B cell (primary cell): Measurements from ENCODE around the gene SPPL2B. TPM values are rescaled to one million over a fixed set of nuclear protein-coding genes. Genes with fewer than 3 reads are reported as not detected.

Experiments
- ATAC-seq: fragments of 200-7000 bp; cut with Tn5 transposase; one replicate; pipeline ENCODE4 v1.10.0; 2021; ENCODE audit warnings: low read depth, mild to moderate bottlenecking, moderate number of reproducible peaks, moderate library complexity
- CTCF ChIA-PET: fragments of 350-600 bp; sonication (Branson Sonifier 250); formaldehyde crosslinking; loops from one replicate; lab custom pipeline; 2021; ENCODE audit warnings: antibody characterized with exemption, inconsistent platforms; lab: Charles Lee
- POLR2A ChIA-PET: fragments of 350-600 bp; sonication (Branson Sonifier 250); formaldehyde crosslinking; loops from one replicate; lab custom pipeline; 2021; ENCODE audit warnings: antibody characterized with exemption; lab: Charles Lee
- DNase-seq: peaks from one replicate; pipeline ENCODE4 v3.0.0; 2013
- H2AFZ ChIP-seq: 2 replicates; pipeline ENCODE4 v1.6.1; 2012; ENCODE audit warnings: mild to moderate bottlenecking, low read depth, low read length; ENCODE audit not compliant: insufficient read depth, poor library complexity, severe bottlenecking
- H3K27ac ChIP-seq, 2 donors: 1 replicate in 1 of 2; 2 replicates in 1 of 2; pipeline ENCODE4 v1.5.1; 2012 to 2013; ENCODE audit warnings: low read length in 2 of 2, mild to moderate bottlenecking in 2 of 2, moderate library complexity in 1 of 2
- H3K27me3 ChIP-seq, 4 experiments: fragments of 200-600 bp in 1 of 4; sonication (generic) in 1 of 4; replicated peaks in 1 of 4; 1 replicate in 2 of 4; 2 replicates in 2 of 4; pipeline versions ENCODE4 v1.6.1 to v1.7.0; 2013 to 2016; ENCODE audit warnings: low read length in 3 of 4, mild to moderate bottlenecking in 2 of 4, mixed read lengths in 1 of 4, moderate library complexity in 1 of 4; ENCODE audit not compliant: insufficient read depth in 4 of 4, control insufficient read depth in 3 of 4; ENCODE audit errors: control extremely low read depth in 1 of 4
- H3K36me3 ChIP-seq, 2 experiments: replicated peaks in 1 of 2; 1 replicate in 1 of 2; 2 replicates in 1 of 2; pipeline versions ENCODE4 v1.6.1 to v1.7.1; 2013; ENCODE audit warnings: low read length in 1 of 2; ENCODE audit not compliant: insufficient read depth in 2 of 2, control insufficient read depth in 1 of 2; ENCODE audit errors: control extremely low read depth in 1 of 2, extremely low read depth in 1 of 2
- H3K4me1 ChIP-seq, 2 donors: fragments of 200-600 bp in 1 of 2; sonication (generic) in 1 of 2; 1 replicate in 1 of 2; 2 replicates in 1 of 2; pipeline versions ENCODE4 v1.5.1 to v1.6.1; 2013 to 2017; ENCODE audit warnings: low read length in 2 of 2; ENCODE audit not compliant: control insufficient read depth in 2 of 2, insufficient read depth in 2 of 2
- H3K4me2 ChIP-seq: replicated peaks from 2 replicates; pipeline ENCODE3; 2012; ENCODE audit warnings: mild to moderate bottlenecking, low read depth, low read length; ENCODE audit not compliant: poor library complexity, severe bottlenecking
- H3K4me3 ChIP-seq, 5 experiments: fragments of 200-600 bp in 1 of 5; sonication (generic) in 1 of 5; 1 replicate in 3 of 5; 2 replicates in 2 of 5; pipeline versions ENCODE4 v1.5.1 to v1.7.0; 2011 to 2016; ENCODE audit warnings: low read length in 4 of 5, mild to moderate bottlenecking in 4 of 5, low read depth in 2 of 5, control low read depth in 1 of 5, moderate library complexity in 1 of 5; ENCODE audit not compliant: insufficient read depth in 1 of 5; ENCODE audit errors: control extremely low read depth in 1 of 5, extremely low read depth in 1 of 5
- H3K79me2 ChIP-seq: fragments of 200-600 bp; sonication (generic); one replicate; pipeline ENCODE4 v1.6.0; 2016; ENCODE audit warnings: low read length; ENCODE audit not compliant: control insufficient read depth, insufficient read depth
- H3K9ac ChIP-seq: fragments of 200-600 bp; sonication (generic); 2 replicates; pipeline ENCODE4 v1.6.1; 2017; ENCODE audit warnings: mild to moderate bottlenecking, low read length, moderate library complexity
- H3K9me3 ChIP-seq, 3 donors: one replicate each; pipeline versions ENCODE4 v1.6.1 to v1.7.1; 2013; ENCODE audit warnings: low read length in 2 of 3; ENCODE audit not compliant: control insufficient read depth in 2 of 3, insufficient read depth in 1 of 3; ENCODE audit errors: control extremely low read depth in 1 of 3
- H4K20me1 ChIP-seq: 2 replicates; pipeline ENCODE4 v1.6.0; 2012; ENCODE audit warnings: mild to moderate bottlenecking, low read length; ENCODE audit not compliant: insufficient read depth, control insufficient read depth, poor library complexity, severe bottlenecking
- H3K27ac Mint-ChIP-seq: one replicate; pipeline ENCODE4 v1.8.0; 2021; ENCODE audit warnings: mixed read lengths
- H3K27me3 Mint-ChIP-seq: one replicate; pipeline ENCODE4 v1.8.0; 2021; ENCODE audit warnings: mixed read lengths
- H3K4me1 Mint-ChIP-seq: one replicate; pipeline ENCODE4 v1.8.0; 2021; ENCODE audit warnings: mixed read lengths
- H3K4me3 Mint-ChIP-seq: one replicate; pipeline ENCODE4 v1.8.0; 2021; ENCODE audit warnings: mixed read lengths
- H3K9me3 Mint-ChIP-seq: one replicate; pipeline ENCODE4 v1.8.0; 2022; ENCODE audit warnings: mixed read lengths; ENCODE audit not compliant: insufficient read depth
- EZH2 ChIP-seq: IDR thresholded peaks from 2 replicates; pipeline ENCODE4 v1.6.1; 2012; ENCODE audit warnings: borderline replicate concordance, low read depth, mild to moderate bottlenecking, moderate library complexity, low read length; ENCODE audit not compliant: insufficient read depth, poor library complexity, severe bottlenecking
- WGBS: methylation state at CpG from one replicate; pipeline ENCODE4 v1.1.5; 2013; ENCODE audit warnings: missing lambda C conversion rate; ENCODE audit not compliant: insufficient coverage; 5-methylcytosine and 5-hydroxymethylcytosine counted together
- intact Hi-C: fragments of 100-400 bp; cut with micrococcal nuclease; formaldehyde crosslinking; loops from one replicate; pipeline ENCODE4 v1.10.0; 2022
- polyA plus RNA-seq: library from polyadenylated mRNA; depleted of rRNA; stranded (reverse); fragments of >200 nt; gene quantifications from 2 replicates; pipeline ENCODE4 v1.2.3, GENCODE V29; 2012
- total RNA-seq, 2 donors: library from RNA; stranded (reverse); fragments of 120-200 nt in 1 of 2; gene quantifications; 1 replicate in 1 of 2; 2 replicates in 1 of 2; pipeline versions ENCODE4 v1.2.3 to v1.2.4, GENCODE V29; 2013 to 2022
- TF ChIP-seq, protein P1 (sequence below): fragments of 200-600 bp; IDR thresholded peaks from one replicate; pipeline ENCODE4 v1.8.0; 2022; ENCODE audit warnings: antibody characterized with exemption, mild to moderate bottlenecking

The SPPL2B gene
- total and polyA plus RNA-seq, 2 donors (not counting 1 experiment from before 2014, with no cell fraction given), result 415 to 479 TPM

DNA sequence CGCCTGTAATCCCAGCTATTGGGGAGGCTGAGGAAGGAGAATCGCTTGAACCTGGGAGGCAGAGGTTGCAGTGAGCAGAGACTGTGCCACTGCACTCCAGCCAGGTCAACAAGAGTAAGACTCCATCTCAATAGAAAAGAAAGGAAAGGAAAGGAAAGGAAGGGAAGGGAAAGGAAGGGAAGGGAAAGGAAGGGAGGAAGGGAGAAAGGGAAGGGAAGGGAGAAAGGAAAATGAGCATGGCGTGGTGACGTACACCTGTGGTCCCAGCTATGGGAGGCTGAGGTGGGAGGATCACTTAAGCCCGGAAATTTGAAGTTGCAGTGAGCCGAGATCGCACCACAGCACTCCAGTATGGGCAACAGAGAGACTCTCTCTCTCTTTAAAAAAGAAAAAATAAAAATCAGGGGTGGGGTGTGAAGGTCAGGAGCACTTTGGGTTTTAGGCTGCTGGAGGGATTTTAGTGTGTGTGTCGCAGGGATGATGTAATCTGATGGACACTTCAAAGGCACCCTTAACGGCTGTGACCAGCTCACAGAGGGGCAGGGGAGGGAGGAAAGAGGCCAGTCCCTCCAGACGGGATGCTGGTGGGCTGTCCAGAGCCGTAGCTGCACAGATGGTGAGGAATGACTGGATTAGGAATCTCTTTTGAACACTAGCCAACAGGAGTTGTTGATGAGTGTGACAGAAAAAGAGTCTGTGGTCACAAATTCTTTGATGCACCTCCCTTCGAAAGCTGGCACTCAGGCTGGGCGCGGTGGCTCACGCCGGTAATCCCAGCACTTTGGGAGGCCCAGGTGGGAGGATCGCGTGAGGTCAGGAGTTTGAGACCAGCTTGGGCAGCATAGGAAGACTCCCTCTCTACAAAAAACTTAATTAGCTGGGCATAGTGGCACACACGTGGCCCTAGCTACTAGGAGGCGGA, 59.1 kb downstream of the SPPL2B start:
- ChIA-PET CTCF (no interaction called here), POLR2A (interaction anchor here (0.6 kb wide), 1 partner anchor 457 kb away, joined by 7 read pairs; no protein-coding TSS in a partner anchor)
- H3K27me3 ChIP-seq, result peaks cover 0 to 5% (median 0%) of the 10 kb centered on the region in 4 experiments
- 87% methylated on average over 14 of the region's 20 CpGs for WGBS
- no peak overlapping the region for H3K9ac ChIP-seq
- no peak overlapping the region for H3K27ac ChIP-seq
- H3K79me2 ChIP-seq, result no peaks in the 10 kb centered on the region
- no peak overlapping the region for H3K4me2 ChIP-seq
- DNase-seq (no peak), ATAC-seq (no peak)
- Mint-ChIP-seq H3K27ac (no peak overlapping the region), H3K27me3 (no peaks in the 10 kb centered on the region), H3K9me3 (peaks cover under 1% of the 10 kb centered on the region), H3K4me1 (peaks cover 17% of the 10 kb centered on the region), H3K4me3 (no peak overlapping the region)
- peaks cover 9 to 19% of the 10 kb centered on the region in 2 donors for H3K4me1 ChIP-seq
- no peak overlapping the region for H2AFZ ChIP-seq
- no peak overlapping the region for H3K4me3 ChIP-seq
- TF ChIP-seq, protein P1, sequence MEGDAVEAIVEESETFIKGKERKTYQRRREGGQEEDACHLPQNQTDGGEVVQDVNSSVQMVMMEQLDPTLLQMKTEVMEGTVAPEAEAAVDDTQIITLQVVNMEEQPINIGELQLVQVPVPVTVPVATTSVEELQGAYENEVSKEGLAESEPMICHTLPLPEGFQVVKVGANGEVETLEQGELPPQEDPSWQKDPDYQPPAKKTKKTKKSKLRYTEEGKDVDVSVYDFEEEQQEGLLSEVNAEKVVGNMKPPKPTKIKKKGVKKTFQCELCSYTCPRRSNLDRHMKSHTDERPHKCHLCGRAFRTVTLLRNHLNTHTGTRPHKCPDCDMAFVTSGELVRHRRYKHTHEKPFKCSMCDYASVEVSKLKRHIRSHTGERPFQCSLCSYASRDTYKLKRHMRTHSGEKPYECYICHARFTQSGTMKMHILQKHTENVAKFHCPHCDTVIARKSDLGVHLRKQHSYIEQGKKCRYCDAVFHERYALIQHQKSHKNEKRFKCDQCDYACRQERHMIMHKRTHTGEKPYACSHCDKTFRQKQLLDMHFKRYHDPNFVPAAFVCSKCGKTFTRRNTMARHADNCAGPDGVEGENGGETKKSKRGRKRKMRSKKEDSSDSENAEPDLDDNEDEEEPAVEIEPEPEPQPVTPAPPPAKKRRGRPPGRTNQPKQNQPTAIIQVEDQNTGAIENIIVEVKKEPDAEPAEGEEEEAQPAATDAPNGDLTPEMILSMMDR, result no peak
- no peak for TF ChIP-seq EZH2
- intact Hi-C loops, result no loop called here
- no peaks in the 10 kb centered on the region for H3K36me3 ChIP-seq
- peaks cover 0 to 5% (median 0%) of the 10 kb centered on the region in 3 donors for H3K9me3 ChIP-seq
- no peaks in the 10 kb centered on the region for H4K20me1 ChIP-seq

DNA sequence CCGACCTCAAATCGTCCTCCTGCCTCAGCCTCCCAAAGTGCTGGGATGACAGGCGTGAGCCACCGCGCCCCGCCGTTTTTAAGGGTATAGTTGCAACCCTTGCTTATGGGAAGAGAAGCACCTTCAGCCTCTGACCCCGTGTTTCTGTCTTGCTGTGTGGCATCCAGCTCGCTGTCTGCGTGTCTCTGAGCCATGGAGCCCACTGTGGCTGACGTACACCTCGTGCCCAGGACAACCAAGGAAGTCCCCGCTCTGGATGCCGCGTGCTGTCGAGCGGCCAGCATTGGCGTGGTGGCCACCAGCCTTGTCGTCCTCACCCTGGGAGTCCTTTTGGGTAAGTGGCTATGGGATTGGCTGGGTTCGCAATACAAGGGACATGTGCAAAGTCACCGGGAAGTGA, 61.1 kb downstream of the SPPL2B start:
- Mint-ChIP-seq H3K4me3 (no peak overlapping the region), H3K4me1 (peaks cover 26% of the 10 kb centered on the region), H3K27me3 (no peaks in the 10 kb centered on the region), H3K9me3 (no peaks in the 10 kb centered on the region), H3K27ac (peak overlapping the region; percentile 27)
- Histone ChIP-seq H3K27ac (no peak overlapping the region), H2AFZ (no peak overlapping the region), H3K9ac (no peak overlapping the region), H3K4me3 (no peak overlapping the region), H3K79me2 (no peaks in the 10 kb centered on the region), H3K4me1 (peaks cover 12 to 27% of the 10 kb centered on the region in 2 donors), H3K27me3 (no peaks in the 10 kb centered on the region), H3K9me3 (peaks cover 0 to 5% (median 0%) of the 10 kb centered on the region in 3 donors), H3K4me2 (no peak overlapping the region), H3K36me3 (no peaks in the 10 kb centered on the region), H4K20me1 (no peaks in the 10 kb centered on the region)
- DNase-seq (no peak), ATAC-seq (no peak)
- intact Hi-C loops, result no loop called here
- 88% methylated on average over 21 of the region's 21 CpGs for WGBS
- TF ChIP-seq, protein P1, result no peak
- TF ChIP-seq EZH2, result no peak
- POLR2A ChIA-PET, result interaction anchor here (0.7 kb wide), 1 partner anchor 163 kb away, joined by 3 read pairs; no protein-coding TSS in a partner anchor
- CTCF ChIA-PET, result interaction anchor here (0.9 to 2.1 kb wide), 7 partner anchors 9 to 150 kb away, joined by 3 to 7 read pairs (median 5); partner anchors contain the start of gene LMNB2
